NCI-H1417 (cell line): ENCODE measurements around the gene AHCYL2.
"Not testable (repeated sequence)": the region's sequence is repeated elsewhere in the genome, so short reads cannot be mapped to it uniquely, and the experiment has no call there.

Experiments
- DNase-seq, 3 experiments: peaks; one replicate each; lab custom pipeline; 2025; lab: John Stamatoyannopoulos, UW

AHCYL2 gene

GRCh38 chr7:129292861-129293260 lies 68.0 kb downstream of the AHCYL2 start:
- DNase-seq = no peak

GRCh38 chr7:129295015-129295423 lies 70.2 kb downstream of the AHCYL2 start:
- DNase-seq = no peak

GRCh38 chr7:129298268-129298893 lies 73.6 kb downstream of the AHCYL2 start:
- DNase-seq = peak; percentile 38 to 80 (median 48)

- no peak for DNase-seq
Observed at GRCh38 chr7:129299889-129300288, 75.1 kb downstream of the AHCYL2 start.

- not testable (repeated sequence) for DNase-seq
Observed at GRCh38 chr7:129300299-129300698, 75.5 kb downstream of the AHCYL2 start.

GRCh38 chr7:129307592-129307991 lies 82.8 kb downstream of the AHCYL2 start:
- no peak for DNase-seq

GRCh38 chr7:129308047-129308446 lies 83.2 kb downstream of the AHCYL2 start:
- DNase-seq = no peak

- DNase-seq = no peak
Observed at GRCh38 chr7:129311429-129311828, 86.6 kb downstream of the AHCYL2 start.

- DNase-seq = no peak
Observed at GRCh38 chr7:129313282-129313681, 88.5 kb downstream of the AHCYL2 start.

- no peak for DNase-seq
Observed at GRCh38 chr7:129315960-129316359, 91.1 kb downstream of the AHCYL2 start.

- no peak for DNase-seq
Observed at GRCh38 chr7:129317450-129317849, 92.6 kb downstream of the AHCYL2 start.

GRCh38 chr7:129327076-129327475 lies 102.2 kb downstream of the AHCYL2 start:
- no peak for DNase-seq

- peak in 2 of 3 experiments; percentile 14 to 46 for DNase-seq
Observed at GRCh38 chr7:129332254-129333035, 107.6 kb downstream of the AHCYL2 start.

- no peak for DNase-seq
Observed at GRCh38 chr7:129334473-129334872, 109.6 kb downstream of the AHCYL2 start.

- no peak for DNase-seq
Observed at GRCh38 chr7:129338450-129338849, 113.6 kb downstream of the AHCYL2 start.

- no peak for DNase-seq
Observed at GRCh38 chr7:129341212-129341611, 116.4 kb downstream of the AHCYL2 start.

- peak in 1 of 3 experiments; percentile 30 for DNase-seq
Observed at GRCh38 chr7:129341816-129342806, 117.3 kb downstream of the AHCYL2 start.

GRCh38 chr7:129343099-129343700 lies 118.4 kb downstream of the AHCYL2 start:
- peak; percentile 31 to 75 (median 41) for DNase-seq

- no peak for DNase-seq
Observed at GRCh38 chr7:129347330-129347729, 122.5 kb downstream of the AHCYL2 start.

GRCh38 chr7:129348023-129348740 lies 123.4 kb downstream of the AHCYL2 start:
- no peak for DNase-seq

GRCh38 chr7:129351320-129351719 lies 126.5 kb downstream of the AHCYL2 start:
- DNase-seq = no peak
